Subcutaneous preadipocyte (primary cell): ENCODE results near the gene YEATS4. TPM values are rescaled to one million over a fixed set of nuclear protein-coding genes. Genes with fewer than 3 reads are reported as not detected.

ENCODE experiments used
- small RNA-seq: library from RNA; depleted of rRNA; stranded (forward); fragments of <200 nt; gene quantifications from one replicate; pipeline ENCODE3, GENCODE V24; 2012
- total RNA-seq: library from RNA; depleted of rRNA; stranded (reverse); fragments of >200 nt; gene quantifications from 2 replicates; pipeline ENCODE4 v1.2.3, GENCODE V29; 2012

YEATS4 gene
- total RNA-seq: 14.7 and 17.6 TPM in 2 replicates

DNA sequence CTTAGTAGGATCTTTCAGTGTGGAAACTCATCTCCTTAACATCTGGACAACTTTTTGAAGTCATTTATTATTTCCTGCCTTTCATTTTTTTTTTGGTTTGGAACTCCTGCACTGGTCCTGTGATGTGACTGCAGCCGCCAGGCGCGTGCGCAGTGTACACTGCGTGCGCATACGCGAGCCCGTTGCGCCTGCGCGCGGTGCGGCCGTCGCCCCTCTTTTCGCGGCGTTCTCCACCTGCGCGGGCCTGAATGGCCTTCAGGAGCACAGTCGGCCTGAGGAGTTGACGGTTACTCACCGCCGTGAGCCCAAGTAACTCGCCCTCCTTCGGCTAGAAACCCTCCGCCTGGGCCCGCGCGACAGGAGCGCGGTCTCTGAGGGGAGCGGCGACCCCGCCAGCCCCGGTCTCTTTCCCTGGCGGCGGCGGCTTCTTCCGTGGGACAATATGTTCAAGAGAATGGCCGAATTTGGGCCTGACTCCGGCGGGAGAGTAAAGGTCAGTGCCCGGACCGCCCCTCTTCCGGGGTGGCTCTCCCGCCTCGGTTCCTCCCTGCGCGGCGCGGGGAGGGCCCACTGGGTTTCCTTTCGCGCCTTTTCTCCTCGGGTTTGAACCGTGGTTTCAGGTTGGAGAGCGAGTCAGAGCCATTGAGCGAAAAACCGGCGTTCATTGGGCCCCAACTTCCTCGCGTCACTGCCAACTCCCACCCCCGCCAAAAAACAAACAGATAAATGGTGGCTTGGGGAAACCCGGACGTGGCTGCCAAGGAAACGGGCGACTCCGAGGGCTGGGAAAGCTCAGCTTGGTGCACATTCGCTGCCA is at the start of gene YEATS4:
Gene YEATS4 (plus strand): TSS at position 213 of the 817 bp plus-strand sequence. CDS start 230 bp downstream, at position 443.

DNA sequence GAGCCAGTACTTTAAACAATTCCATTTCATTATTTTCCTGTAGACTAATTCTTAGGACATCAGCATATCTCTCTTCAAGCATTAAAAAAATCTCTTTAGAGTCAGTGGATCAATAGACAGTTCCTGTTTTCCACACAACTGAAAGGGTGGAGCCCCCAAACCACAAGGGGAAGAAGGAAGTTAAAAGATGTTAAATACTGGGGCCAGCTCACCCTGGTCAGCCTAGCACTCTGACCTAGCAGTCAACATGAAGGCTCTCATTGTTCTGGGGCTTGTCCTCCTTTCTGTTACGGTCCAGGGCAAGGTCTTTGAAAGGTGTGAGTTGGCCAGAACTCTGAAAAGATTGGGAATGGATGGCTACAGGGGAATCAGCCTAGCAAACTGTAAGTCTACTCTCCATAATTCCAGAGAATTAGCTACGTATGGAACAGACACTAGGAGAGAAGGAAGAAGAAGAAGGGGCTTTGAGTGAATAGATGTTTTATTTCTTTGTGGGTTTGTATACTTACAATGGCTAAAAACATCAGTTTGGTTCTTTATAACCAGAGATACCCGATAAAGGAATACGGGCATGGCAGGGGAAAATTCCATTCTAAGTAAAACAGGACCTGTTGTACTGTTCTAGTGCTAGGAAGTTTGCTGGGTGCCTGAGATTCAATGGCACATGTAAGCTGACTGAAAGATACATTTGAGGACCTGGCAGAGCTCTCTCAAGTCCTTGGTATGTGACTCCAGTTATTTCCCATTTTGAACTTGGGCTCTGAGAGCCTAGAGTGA is 11.2 kb upstream of the YEATS4 start, which contains the start of gene LYZ:
Gene LYZ (plus strand): TSS at position 220 of the 777 bp plus-strand sequence. CDS start 28 bp downstream, at position 248.

Small RNAs within 50 kb of the gene (small RNA-seq; reads per million reads assigned to genes)
- gene RN7SL804P: not detected

Other genes starting within 250 kb of the YEATS4 start
- gene CPSF6, start 120.2 kb upstream of the YEATS4 start, total RNA-seq: 23.5 and 32.3 TPM in 2 replicates
- gene LYZ, start 11.4 kb upstream of the YEATS4 start, total RNA-seq: not detected in 2 replicates
- gene FRS2, start 110.6 kb downstream of the YEATS4 start, total RNA-seq: 23.1 and 23.7 TPM in 2 replicates
- 267 and 339 TPM in 2 replicates for gene CCT2, start 225.7 kb downstream of the YEATS4 start, total RNA-seq